Psoas muscle (tissue), 8 donors: ENCODE data around the gene MAMLD1. TPM values are rescaled to one million over a fixed set of nuclear protein-coding genes. Genes with fewer than 3 reads are reported as not detected.

Experiments used
- ATAC-seq, 4 donors: fragments of 200-7000 bp; cut with Tn5 transposase; one replicate each; pipeline ENCODE4 v1.9.1; 2020; ENCODE audit warnings: moderate library complexity in 3 of 4, mild to moderate bottlenecking in 2 of 4
- DNase-seq, 2 donors: peaks; one replicate each; pipeline ENCODE4 v3.0.0-alpha.2; 2020
- H3K27ac ChIP-seq: fragments of 200-600 bp; one replicate; pipeline ENCODE4 v1.8.0; 2022
- H3K27me3 ChIP-seq, 3 donors: fragments of 200-600 bp in 1 of 3; one replicate each; pipeline versions ENCODE4 v1.6.1 to v1.8.0; 2013 to 2022; ENCODE audit warnings: low read length in 2 of 3, mild to moderate bottlenecking in 2 of 3, moderate library complexity in 1 of 3; ENCODE audit not compliant: insufficient read depth in 3 of 3
- H3K36me3 ChIP-seq, 2 donors: fragments of 200-600 bp in 1 of 2; one replicate each; pipeline versions ENCODE4 v1.6.1 to v1.8.0; 2013 to 2022; ENCODE audit warnings: low read depth in 1 of 2, mild to moderate bottlenecking in 1 of 2, moderate library complexity in 1 of 2; ENCODE audit not compliant: insufficient read depth in 1 of 2
- H3K4me1 ChIP-seq: fragments of 200-600 bp; one replicate; pipeline ENCODE4 v1.8.0; 2022
- H3K4me3 ChIP-seq: fragments of 200-600 bp; one replicate; pipeline ENCODE4 v1.8.0; 2022; ENCODE audit warnings: mild to moderate bottlenecking
- H3K9me3 ChIP-seq: fragments of 200-600 bp; one replicate; pipeline ENCODE4 v1.8.0; 2022
- WGBS, 3 donors: extraction: QIAGEN DNeasy Blood & Tissue Kit; methylation state at CpG; one replicate each; pipeline versions ENCODE4 v1.1.6 to v1.1.7; 2013; 5-methylcytosine and 5-hydroxymethylcytosine counted together
- intact Hi-C, 2 donors: fragments of 100-400 bp; cut with DNase I; formaldehyde crosslinking; loops; one replicate each; pipeline versions ENCODE4 v1.11.0 to v1.14.2; 2022
- polyA plus RNA-seq, 3 donors: library from polyadenylated mRNA; stranded (reverse); fragments of 200-250 nt; gene quantifications; one replicate each; pipeline ENCODE4 v1.2.3, GENCODE V29; 2013
- total RNA-seq, 4 donors: library from RNA; stranded (reverse); fragmentation: NEBNext Ultra II Directional in 2 of 4; extraction: Animal tissue kit (Norgen Biotek cat#: 25700) in 2 of 4; gene quantifications; one replicate each; pipeline versions ENCODE4 v1.2.1 to v1.2.4, GENCODE V29; 2021 to 2023
- TF ChIP-seq, protein P1 (sequence below): fragments of 200-600 bp; IDR thresholded peaks from one replicate; pipeline ENCODE4 v1.8.0; 2022; ENCODE audit warnings: antibody characterized with exemption
- donor health status: healthy with polysubstance abuse.
- donor health status: DM: no; HTN: no; CAD: no; lungs with moderate emphysema.
- donor health status: Bipolar disorder and iron deficiency.
- donor health status: healthy.
- donor health status: DM: yes; HTN: yes; CAD: no.
- donor health status: DM: no; HTN: no; CAD: no.
- donor health status: DM: no; HTN: no; CAD: no.
- donor health status: DM: yes; HTN: yes; CAD: no.

MAMLD1 gene
- total and polyA plus RNA-seq, 7 donors, result 1.3 to 4.5 (median 2.2) TPM

GRCh38 chrX:150347471-150347870 lies 15.6 kb upstream of the MAMLD1 start:
- no peaks in the 10 kb centered on the region for H3K36me3 ChIP-seq
- no peaks in the 10 kb centered on the region for H3K27me3 ChIP-seq
- WGBS, 3 donors, result 50 to 90% (median 66%) methylated on average over 2 of the region's 2 CpGs
- no peak for ATAC-seq
- TF ChIP-seq, protein P1, sequence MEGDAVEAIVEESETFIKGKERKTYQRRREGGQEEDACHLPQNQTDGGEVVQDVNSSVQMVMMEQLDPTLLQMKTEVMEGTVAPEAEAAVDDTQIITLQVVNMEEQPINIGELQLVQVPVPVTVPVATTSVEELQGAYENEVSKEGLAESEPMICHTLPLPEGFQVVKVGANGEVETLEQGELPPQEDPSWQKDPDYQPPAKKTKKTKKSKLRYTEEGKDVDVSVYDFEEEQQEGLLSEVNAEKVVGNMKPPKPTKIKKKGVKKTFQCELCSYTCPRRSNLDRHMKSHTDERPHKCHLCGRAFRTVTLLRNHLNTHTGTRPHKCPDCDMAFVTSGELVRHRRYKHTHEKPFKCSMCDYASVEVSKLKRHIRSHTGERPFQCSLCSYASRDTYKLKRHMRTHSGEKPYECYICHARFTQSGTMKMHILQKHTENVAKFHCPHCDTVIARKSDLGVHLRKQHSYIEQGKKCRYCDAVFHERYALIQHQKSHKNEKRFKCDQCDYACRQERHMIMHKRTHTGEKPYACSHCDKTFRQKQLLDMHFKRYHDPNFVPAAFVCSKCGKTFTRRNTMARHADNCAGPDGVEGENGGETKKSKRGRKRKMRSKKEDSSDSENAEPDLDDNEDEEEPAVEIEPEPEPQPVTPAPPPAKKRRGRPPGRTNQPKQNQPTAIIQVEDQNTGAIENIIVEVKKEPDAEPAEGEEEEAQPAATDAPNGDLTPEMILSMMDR, result no peak
- H3K27ac ChIP-seq, result no peak overlapping the region
- H3K4me3 ChIP-seq, result no peak overlapping the region
- DNase-seq, result no peak
- intact Hi-C loops, result no loop called here
- no peaks in the 10 kb centered on the region for H3K4me1 ChIP-seq
- H3K9me3 ChIP-seq, result no peaks in the 10 kb centered on the region

- Histone ChIP-seq H3K27me3 (no peaks in the 10 kb centered on the region), H3K4me1 (no peaks in the 10 kb centered on the region), H3K36me3 (no peaks in the 10 kb centered on the region), H3K4me3 (no peak overlapping the region), H3K9me3 (no peaks in the 10 kb centered on the region), H3K27ac (no peak overlapping the region)
- DNase-seq, result no peak
- WGBS, 3 donors, result 13 to 26% (median 20%) methylated on average over 1 to 4 of the region's 4 CpGs
- peak; percentile 67 to 90 (median 82) for ATAC-seq
- intact Hi-C loops, result no loop called here
- TF ChIP-seq, protein P1, result no peak
These were observed 14.8 kb upstream of the MAMLD1 start for GRCh38 chrX:150348365-150348764.

DNA sequence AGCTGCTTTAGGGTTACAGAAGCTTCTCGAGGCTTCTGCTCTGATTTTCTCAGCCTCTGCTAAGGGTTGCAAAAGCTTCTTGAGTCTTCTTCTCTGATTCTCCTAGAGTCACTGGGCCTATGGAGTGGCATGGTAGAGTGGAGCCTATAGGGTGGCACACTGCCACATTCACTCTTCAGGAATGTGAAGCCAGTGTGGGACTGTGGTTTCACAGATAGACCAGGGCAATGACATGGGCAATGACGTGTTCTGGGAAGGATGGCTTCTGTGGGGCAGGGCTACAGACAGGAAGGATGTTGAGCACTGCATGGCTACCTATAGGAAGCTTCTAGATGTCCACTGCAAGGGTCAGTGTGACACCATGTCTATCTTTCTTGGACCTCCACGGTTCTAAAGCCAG lies 11.0 kb upstream of the MAMLD1 start:
- H3K27me3 ChIP-seq, result no peaks in the 10 kb centered on the region
- ATAC-seq, result no peak
- H3K4me1 ChIP-seq, result no peaks in the 10 kb centered on the region
- DNase-seq, result no peak
- no peak overlapping the region for H3K4me3 ChIP-seq
- no peak overlapping the region for H3K27ac ChIP-seq
- 48 to 61% (median 61%) methylated on average over 3 of the region's 3 CpGs for WGBS, 3 donors
- no peaks in the 10 kb centered on the region for H3K36me3 ChIP-seq
- intact Hi-C loops, result no loop called here
- TF ChIP-seq, protein P1, result no peak
- no peaks in the 10 kb centered on the region for H3K9me3 ChIP-seq

GRCh38 chrX:150352581-150352980 lies 10.5 kb upstream of the MAMLD1 start:
- Histone ChIP-seq H3K36me3 (no peaks in the 10 kb centered on the region), H3K9me3 (no peaks in the 10 kb centered on the region), H3K4me1 (no peaks in the 10 kb centered on the region), H3K27me3 (peaks cover 0 to 1% (median 0%) of the 10 kb centered on the region in 3 donors), H3K4me3 (no peak overlapping the region), H3K27ac (no peak overlapping the region)
- intact Hi-C loops, result no loop called here
- no peak for ATAC-seq
- 17 to 30% (median 19%) methylated on average over 4 of the region's 4 CpGs for WGBS, 3 donors
- TF ChIP-seq, protein P1, result no peak
- no peak for DNase-seq

- H3K27me3 ChIP-seq, result peaks cover 0 to 4% (median 0%) of the 10 kb centered on the region in 3 donors
- H3K27ac ChIP-seq, result no peak overlapping the region
- ATAC-seq (no peak), DNase-seq (no peak)
- 76 to 96% (median 91%) methylated on average over 3 of the region's 3 CpGs for WGBS, 3 donors
- intact Hi-C loops, result loop anchor here in 1 of 2 donors (5.0 kb wide), 1 partner anchor 394 kb away; no protein-coding TSS in a partner anchor
- H3K4me1 ChIP-seq, result no peaks in the 10 kb centered on the region
- TF ChIP-seq, protein P1, result no peak
- H3K9me3 ChIP-seq, result no peaks in the 10 kb centered on the region
- no peaks in the 10 kb centered on the region for H3K36me3 ChIP-seq
- no peak overlapping the region for H3K4me3 ChIP-seq
These were observed 7.2 kb upstream of the MAMLD1 start for GRCh38 chrX:150355913-150356312.
